NCI-H82 treated with DMSO at 0.1 percent for 48 hours (cell line): ENCODE measurements around the gene ADCY4.
A peak's percentile ranks its signal among the peaks of the same experiment; 100 is the strongest.
"Not testable (repeated sequence)": the region's sequence is repeated elsewhere in the genome, so short reads cannot be mapped to it uniquely, and the experiment has no call there.

Source experiments
- DNase-seq: peaks from one replicate; lab custom pipeline; 2025; ENCODE audit not compliant: unreplicated experiment; lab: John Stamatoyannopoulos, UW

Gene ADCY4

DNA sequence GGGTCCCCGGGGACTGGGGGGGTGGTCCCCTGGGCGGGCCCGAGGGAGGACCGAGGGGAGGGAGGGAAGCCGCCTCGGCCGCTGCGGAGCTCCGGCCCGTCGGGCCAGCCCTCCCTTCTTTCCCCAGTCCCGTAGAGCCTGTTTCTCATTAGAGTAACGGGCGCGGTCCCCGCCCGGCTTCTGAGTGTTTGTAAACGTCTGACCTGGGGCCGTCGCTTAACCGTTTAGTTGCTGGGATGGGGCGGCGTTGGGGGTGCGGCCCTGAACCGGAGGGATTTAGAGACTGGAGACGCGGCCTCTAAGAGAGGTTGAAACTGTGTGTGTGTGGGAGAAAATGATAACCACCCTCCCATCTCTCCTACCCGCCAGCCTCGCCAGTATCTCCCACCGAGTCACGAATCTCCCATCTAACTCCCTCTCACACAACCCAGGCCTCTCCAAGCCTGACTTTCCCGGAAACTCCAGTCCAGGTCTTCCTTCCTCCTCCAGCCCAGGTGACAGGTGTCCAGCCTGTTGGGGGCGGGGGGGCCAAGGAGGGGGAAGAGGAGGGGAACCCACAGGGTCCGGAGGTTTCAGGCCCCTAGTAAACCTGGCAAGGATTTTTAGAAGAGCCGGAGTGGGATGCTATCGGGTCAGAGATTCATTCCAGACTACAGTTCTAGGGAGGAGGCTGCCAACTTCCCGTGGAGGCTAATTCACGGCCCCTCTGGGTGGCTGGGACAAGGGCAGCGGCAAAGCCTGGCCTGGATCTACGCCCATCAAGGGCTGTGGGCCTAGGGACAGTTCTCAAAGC is 32.0 kb upstream of the ADCY4 start:
- DNase-seq, result peak; percentile 88

DNA sequence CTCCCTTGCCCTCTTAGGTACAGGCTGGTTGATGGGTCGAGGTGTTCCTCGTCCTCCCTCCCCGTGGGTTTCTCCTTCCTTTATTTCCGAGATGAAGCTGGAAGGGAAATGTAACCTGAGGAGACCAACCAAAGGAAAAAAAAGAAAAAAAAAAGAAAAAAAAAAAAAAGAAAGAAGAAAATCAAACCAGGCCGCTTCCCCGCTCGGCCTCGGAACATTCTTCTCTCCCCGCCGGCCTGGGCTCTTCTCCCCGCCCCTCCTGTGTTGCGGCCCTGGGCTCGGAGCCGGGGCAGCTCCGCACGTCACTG is 31.5 kb upstream of the ADCY4 start:
- DNase-seq, result no peak

DNA sequence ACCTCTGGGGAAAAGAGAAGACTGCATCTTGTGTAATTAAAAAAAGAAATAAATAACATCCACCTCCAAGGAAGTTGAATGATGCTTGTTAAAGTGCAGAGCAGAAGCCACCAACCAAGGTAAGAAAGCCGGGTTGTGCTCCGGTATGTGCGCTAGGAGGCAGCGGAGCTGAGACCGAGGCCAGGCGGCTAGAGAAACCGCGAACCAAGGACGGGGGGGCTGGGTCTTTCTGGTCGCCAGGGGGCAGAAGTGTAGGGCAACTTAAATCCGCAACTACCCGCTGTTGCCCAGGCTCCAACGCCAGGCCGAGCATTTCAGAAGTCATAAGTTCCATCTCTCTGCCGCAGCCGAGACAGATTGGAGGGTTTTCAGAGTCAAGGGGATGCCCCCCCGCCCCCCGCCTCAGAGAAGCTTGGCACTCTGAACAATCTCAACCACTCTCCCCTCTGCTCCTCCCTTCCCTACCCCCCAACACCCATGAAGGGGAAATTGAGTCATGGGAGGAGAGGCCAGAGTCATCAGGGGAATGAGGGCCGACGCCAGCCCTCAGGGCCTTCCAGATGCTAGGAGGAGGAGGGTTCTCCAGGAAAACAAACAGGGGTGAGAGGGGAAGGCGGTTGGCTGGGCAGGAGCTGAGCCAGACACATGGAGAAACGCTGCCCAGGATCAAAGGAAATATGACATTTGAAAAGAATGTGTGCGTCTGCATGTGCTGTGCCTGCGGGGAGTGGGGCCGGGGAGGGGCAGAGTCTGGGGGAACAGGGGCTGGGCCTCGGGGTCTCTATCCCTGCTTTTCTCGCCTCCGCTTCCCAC is 30.9 kb upstream of the ADCY4 start:
- DNase-seq, result peak; percentile 53

DNA sequence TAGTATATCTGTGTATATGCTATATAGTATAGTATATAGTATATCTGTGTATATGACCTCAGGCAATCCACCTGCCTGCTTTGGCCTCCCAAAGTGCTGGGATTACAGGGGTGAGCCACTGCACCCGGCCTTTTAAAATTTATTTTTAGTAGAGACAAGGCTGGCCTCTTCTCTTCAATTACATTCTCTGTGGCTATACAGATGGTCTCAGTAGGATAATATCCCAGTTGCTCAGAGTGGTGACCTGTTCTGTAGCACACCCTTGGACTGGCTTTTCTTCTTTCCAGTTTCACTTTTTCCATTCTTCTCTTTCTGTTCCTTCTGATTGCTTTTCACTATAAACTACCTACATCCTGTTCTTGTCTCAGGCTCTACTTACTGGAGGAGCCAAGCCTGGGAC is 30.0 kb upstream of the ADCY4 start:
- DNase-seq, result no peak

DNA sequence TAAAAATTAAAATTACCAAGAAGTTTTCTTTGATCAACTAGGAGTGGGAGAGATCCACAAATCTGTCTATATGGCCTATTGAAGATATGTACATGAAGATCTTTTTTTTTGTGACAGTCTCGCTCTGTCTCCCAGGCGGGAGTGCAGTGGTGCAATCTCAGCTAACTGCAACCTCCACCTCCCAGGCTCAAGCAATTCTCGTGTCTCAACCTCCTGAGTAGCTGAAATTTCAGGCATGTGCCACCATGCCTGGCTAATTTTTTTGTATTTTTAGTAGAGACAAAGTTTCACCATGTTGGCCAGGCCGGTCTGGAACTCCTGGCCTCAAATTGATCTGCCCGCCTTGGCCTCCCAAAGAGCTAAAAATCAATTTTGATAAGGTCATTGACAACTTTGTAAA is 28.5 kb upstream of the ADCY4 start:
- no peak for DNase-seq

DNA sequence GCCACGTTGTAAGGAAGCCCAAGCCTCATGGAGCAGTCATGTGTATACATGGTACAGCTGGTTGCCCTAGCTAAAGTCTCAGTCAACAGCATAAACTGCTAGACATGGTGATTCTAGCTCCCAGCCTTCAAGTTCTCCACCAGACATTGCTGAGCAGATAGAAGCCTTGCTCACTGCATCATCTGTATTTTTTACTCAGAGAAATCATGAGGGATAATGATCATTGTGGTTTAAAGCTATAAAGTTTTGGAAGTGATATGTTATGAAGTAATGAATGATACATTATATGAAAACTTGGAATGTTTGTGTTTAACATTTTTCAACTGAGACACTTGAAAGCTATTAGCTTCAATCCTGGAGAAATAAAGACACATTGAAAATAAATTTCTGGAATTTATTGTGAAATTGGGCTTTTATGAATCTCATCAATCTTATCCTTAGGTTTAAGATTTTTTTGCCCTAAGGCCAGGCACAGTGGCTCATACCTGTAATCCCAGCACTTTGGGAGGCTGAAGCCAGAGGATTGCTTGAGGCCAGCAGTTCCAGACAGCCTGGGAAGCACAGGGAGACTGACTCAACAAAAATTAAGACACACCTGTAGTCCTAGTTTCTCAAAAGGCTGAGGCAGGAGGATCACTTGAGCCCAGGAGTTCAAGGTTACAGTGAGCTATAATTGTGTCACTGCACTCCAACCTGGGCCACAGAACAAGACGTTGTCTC is 27.5 kb upstream of the ADCY4 start:
- DNase-seq, result no peak

DNA sequence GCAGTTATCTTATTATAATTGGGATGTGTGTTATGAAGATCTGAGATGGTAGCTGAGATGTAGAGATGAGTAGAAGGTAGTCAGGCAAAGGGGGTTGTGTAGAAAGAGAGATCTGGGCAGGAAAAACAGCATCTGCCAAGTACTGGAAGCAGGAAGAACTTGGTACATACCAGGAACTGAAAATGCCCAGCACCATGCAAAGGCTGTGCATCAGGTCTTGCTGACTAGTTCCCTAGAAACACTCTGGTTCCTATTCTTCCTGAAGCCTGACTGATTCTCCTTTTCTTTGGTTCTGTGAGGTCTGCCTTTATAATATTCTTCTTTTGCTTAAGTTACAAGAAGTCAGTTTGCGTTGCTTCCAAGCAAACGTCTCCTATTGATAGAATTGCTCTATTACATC is 26.5 kb upstream of the ADCY4 start:
- no peak for DNase-seq

DNA sequence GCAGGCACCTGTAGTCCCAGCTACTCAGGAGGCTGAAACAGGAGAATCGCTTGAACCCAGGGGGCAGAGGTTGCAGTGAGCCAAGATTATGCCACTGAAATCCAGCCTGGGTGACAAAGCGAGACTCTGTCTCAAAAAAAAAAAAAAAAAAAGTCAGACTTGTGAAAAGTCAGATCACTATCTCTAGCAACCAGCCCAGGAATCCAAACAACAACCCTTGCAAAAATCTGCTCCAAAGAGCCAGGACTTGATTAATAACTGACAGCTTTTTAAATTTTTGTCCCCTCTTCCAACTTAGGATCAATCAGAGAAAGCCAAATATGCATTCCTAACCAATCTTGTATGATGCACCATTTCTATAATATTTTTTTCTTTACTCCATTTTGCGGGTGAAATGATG is 25.4 kb upstream of the ADCY4 start:
- no peak for DNase-seq

DNA sequence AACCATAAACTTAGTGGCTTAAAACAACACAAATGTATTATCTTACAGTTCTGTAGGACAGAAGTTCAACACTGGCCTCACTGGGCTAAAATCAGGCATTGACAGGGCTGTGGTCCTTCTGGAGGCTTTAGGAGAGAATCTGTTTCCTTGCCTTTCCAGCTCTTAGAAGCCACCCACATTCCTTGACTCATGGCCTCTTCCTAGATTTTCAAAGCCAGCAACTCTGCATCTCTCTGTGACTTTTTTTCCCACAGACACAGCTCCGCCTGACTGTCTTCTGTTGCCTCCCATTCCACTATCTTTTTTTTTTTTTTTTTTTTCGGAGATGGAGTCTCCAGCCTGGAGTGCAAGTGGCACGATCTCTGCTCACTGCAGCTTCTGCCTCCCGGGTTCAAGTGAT is 21.3 kb upstream of the ADCY4 start:
- no peak for DNase-seq

DNA sequence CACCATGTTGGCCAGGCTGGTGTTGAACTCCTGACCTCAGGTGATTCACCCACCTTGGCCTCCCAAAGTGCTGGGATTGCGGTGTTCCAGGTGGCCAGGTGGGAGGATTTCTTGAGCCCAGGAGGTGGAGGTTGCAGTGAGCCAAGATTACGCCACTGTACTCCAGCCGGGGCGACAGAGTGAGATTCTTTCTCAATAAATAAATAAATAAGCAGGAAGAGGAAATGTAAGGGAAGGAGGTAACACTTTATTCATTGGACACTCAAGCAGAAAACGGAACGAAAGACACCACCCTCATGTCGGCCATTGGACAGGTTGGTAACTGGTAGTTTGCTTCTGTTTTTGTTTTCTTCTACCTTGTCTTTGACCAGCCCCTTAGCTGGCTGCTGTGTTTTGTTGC is 20.1 kb upstream of the ADCY4 start:
- no peak for DNase-seq

DNA sequence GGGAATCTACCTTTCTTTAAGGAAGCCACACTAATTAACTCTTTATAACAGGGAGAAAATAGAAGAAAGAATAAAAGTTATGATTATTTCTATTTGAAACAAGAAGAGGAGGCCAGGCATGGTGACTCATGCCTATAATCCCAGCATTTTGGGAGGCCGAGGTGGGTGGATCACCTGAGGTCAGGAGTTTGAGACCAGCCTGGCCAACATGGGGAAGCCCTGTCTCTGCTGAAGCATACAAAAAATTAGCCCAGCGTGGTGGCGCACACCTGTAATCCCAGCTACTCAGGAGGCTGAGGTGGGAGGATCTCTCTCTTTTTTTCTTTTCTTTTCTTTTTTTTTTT is 19.6 kb upstream of the ADCY4 start:
- DNase-seq, result not testable (repeated sequence)

DNA sequence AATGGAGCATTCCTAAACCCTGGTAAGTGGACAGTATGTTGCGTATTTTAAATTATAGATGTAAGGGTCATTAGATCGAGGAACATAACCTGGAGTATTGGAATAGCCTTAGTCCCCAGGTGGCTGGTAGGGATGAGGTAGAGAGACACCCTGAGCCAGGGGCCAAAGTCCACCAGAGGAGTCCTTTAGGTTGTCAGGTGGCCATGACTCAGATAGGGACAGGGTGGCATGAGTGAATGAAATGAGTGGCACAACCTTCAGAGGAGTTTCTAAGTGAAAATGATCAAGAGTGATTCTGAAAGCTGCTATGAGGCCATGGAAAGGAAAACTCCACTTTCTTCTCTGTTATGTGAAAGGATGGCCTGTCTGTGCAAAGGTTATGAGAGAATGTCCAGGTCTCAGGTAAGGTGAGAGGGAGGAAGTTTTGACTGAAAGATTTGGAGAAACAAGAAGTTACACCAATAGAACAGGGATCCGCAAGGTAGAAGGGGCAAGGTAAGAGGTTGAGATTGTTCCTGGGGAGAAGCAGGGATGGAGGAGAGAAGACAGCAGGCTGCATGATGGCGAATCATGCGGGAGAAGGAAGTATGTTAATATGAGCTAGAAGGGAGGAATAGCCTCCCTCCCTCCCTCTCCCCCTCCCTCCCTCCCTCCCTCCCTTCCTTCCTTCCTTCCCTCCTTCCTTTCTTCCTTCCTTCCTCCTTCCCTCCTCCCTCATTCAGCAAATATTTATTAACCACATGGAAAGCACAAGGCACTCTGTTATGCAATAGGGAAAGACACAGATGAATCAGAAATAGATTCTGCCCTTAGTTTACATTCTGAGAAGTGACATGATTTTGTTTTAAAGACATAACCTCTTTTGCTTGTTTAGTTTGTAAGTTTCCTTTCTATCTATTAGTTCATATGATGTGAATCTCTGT is 18.9 kb upstream of the ADCY4 start:
- DNase-seq, result no peak

DNA sequence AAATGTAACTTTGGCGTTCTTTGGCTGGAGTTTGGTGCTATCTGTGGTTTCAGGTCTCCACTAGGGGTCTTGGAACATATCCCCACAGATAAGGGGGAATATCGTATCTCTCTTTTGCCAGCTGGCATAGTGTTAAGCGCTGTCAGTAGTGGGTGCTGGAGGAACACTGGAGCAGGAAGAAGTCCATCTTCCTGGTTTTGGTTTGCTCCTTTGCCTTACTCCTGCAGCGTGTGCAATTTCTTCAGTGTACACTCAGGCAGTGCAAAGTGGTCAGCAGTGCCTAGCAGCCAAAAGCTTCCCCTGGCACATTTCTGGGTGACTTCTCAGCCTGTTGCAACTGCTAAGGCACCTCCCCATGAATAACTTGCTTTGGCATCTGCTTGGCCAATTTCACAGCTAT is 16.6 kb upstream of the ADCY4 start:
- DNase-seq, result no peak

DNA sequence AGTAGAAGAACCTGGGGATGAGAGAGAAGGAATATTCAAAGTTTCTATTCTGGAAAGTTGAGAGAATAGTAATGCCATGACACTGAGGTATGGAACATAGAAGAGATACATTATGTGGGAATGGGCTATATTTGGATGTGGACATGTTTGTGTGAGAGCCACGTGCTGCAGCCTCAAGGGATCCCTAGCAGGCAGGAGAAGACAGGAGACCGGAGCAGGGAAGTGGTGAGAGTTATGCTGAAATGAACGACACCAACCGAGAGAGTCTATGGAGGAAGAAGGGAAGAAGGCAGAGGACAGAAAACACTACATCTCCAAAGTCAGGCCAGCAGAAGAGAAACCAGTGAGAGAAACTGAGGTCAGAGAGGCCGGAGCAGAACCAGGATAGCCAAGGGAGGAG is 14.9 kb upstream of the ADCY4 start:
- no peak for DNase-seq

DNA sequence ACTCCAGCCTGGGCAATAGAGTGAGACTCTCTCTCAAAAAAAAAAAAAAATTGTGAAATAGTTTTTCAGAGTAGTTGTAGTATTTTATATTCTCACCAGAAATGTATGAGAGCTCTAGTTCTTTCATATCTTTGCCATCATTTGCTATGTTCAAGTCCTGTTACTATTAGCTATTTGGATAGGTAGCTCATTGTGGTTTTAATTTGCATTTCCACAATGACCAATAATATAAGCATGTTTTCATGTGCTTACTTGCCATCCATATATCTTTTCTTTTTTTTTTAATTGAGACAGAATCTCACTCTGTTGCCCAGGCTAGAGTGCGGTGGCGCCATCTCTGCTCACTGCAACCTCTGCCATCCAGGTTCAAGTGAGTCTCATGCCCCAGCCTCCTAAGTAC is 13.3 kb upstream of the ADCY4 start:
- no peak for DNase-seq

DNA sequence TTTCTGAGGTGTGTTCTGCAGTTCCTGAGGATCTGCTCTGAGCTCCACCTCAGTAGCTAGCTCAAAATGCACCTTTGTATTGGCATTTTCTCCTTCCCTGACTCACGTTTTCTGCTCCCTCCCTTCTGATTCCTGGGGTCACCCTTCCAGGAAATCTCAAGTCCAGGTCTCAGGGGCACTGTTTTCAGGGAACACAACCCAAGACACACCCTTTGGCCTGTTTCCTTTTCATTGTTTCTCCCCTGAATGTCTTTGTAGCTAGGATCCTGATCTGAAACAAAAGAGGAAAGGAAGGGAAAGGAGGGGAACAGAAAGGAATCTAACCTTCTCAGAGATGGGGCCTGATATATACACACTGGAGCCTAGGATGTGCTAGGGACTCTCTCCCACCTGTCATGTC is 12.3 kb upstream of the ADCY4 start:
- DNase-seq, result no peak

DNA sequence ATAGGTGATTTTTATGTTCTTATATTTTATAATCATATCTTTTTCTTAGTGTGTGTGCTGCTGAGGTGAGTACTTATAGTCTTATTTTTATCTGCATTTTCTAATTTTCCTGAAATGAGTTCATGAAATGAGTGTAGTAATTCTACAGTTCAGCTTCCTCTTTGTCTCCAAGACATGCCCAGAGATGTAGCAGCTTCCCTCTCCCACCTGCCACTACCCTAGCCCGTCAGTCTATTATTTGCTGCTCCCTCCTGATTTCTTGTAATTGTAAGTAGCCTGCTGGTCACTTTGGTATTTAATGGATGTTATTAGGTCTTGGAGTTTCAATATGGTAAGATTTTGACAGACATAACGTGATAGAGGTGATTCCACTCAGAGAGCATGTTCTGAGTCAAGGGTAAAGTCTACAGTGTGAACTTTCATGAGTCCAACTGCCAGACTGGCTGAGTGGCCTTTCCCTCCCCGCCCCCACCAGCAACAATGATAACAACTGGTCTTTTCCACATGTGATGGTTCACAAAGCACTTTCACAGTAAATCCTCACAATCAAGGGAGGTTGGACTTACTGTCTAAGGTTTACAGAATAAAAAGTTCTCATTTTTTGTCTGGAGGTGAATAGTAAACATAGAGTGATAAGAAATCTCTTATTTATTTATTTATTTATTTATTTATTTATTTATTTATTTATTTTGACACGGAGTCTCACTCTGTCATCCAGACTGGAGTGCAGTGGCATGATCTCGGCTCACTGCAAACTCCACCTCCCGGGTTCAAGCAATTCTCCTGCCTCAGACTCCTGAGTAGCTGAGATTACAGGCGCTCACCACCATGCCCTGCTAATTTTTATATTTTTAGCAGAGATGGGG is 9.2 kb upstream of the ADCY4 start:
- DNase-seq, result no peak

DNA sequence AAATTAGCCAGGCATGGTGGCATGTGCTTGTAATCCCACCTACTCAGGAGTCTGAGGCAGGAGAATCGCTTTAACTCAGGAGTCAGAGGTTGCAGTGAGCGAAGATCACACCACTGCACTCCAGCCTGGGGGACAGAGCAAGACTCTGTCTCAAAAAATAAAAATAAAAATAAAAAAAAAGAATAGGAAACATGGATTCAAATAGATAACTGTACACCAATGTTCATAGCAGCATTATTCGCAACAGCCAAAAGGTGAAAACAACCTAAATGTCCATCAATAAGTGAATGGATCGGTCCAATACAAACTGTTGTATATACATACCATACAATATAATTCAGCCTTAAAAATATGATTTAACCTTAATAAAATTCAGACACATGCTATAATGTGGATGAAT is 8.0 kb upstream of the ADCY4 start:
- no peak for DNase-seq

DNA sequence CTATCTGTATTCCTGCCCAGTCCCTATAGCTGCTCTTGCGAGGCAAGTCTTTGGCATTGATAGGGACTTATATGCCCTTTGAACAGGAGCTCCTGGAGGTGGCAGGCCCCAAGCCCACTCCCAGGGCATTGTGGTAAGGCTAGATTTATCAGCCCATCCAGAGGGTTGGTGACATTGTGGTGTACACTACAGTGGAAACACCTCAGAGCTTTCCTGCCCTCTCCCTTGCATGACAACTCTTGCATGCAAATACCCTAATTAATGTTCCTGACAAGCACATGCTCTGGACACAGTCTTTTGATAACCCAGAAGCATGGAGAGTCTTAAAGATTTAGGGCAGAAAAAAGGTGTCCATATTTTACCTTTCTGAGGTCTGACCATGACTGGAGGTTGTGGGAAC is 5.7 kb upstream of the ADCY4 start:
- DNase-seq, result no peak
